PC-3 (cell line): ENCODE results near the gene TBC1D2B. TPM values are rescaled to one million over a fixed set of nuclear protein-coding genes. Genes with fewer than 3 reads are reported as not detected.
A peak's percentile ranks its signal among the peaks of the same experiment; 100 is the strongest.

Experiments used
- ATAC-seq: fragments of 200-7000 bp; cut with Tn5 transposase; 2 replicates; pipeline ENCODE4 v1.9.1; 2020; ENCODE audit warnings: mild to moderate bottlenecking, moderate library complexity
- BruUV-seq: library from RNA; stranded (reverse); fragments of 400-500 nt; replicated peaks from 2 replicates; lab custom pipeline; 2021; lab: Mats Ljungman, UMichigan
- CTCF ChIA-PET: fragments of 300-600 bp; sonication (Branson Sonifier 250); formaldehyde crosslinking; loops from one replicate; lab custom pipeline; 2022; ENCODE audit warnings: antibody characterized with exemption; lab: Charles Lee
- POLR2A ChIA-PET: fragments of 300-600 bp; sonication (Branson Sonifier 250); formaldehyde crosslinking; loops from one replicate; lab custom pipeline; 2022; ENCODE audit warnings: antibody characterized with exemption; ENCODE audit not compliant: unreplicated experiment; lab: Charles Lee
- DNase-seq: peaks from one replicate; pipeline ENCODE4 v3.0.0-alpha.2; 2015
- H2AFZ ChIP-seq: fragments of 300-600 bp; sonication (generic); 2 replicates; pipeline ENCODE4 v1.6.0; 2016; ENCODE audit warnings: antibody characterized with exemption, low read length
- H3F3A ChIP-seq: fragments of 300-600 bp; sonication (generic); one replicate; pipeline ENCODE4 v1.6.0; 2017; ENCODE audit warnings: antibody characterized with exemption, low read length, control low read depth, mild to moderate bottlenecking; ENCODE audit not compliant: unreplicated experiment
- H3K27ac ChIP-seq: fragments of 300-600 bp; sonication (generic); 2 replicates; pipeline ENCODE4 v1.5.1; 2016; ENCODE audit warnings: mild to moderate bottlenecking, low read length
- H3K27me3 ChIP-seq: fragments of 300-600 bp; sonication (generic); 2 replicates; pipeline ENCODE4 v1.6.1; 2016; ENCODE audit warnings: low read length, mixed read lengths
- H3K36me3 ChIP-seq: fragments of 300-600 bp; sonication (generic); 2 replicates; pipeline ENCODE4 v1.6.1; 2016; ENCODE audit warnings: low read depth, mixed run types, low read length, mixed read lengths
- H3K4me1 ChIP-seq: fragments of 300-600 bp; sonication (generic); 2 replicates; pipeline ENCODE4 v1.5.1; 2016; ENCODE audit warnings: low read length; ENCODE audit not compliant: insufficient read depth
- H3K4me2 ChIP-seq: fragments of 300-600 bp; sonication (generic); 2 replicates; pipeline ENCODE4 v1.6.0; 2016; ENCODE audit warnings: low read length
- H3K4me3 ChIP-seq: fragments of 300-600 bp; sonication (generic); 2 replicates; pipeline ENCODE4 v1.5.1; 2016; ENCODE audit warnings: mild to moderate bottlenecking, low read length, mixed read lengths
- H3K79me2 ChIP-seq: fragments of 300-600 bp; sonication (generic); 2 replicates; pipeline ENCODE4 v1.6.1; 2017; ENCODE audit warnings: low read length, mixed read lengths
- H3K9ac ChIP-seq: fragments of 300-600 bp; sonication (generic); 2 replicates; pipeline ENCODE4 v1.6.0; 2016; ENCODE audit warnings: mild to moderate bottlenecking, low read length
- H3K9me2 ChIP-seq: fragments of 300-600 bp; sonication (generic); replicated peaks from 2 replicates; pipeline ENCODE4 v1.6.1; 2016; ENCODE audit warnings: mixed run types, low read length, mixed read lengths
- H3K9me3 ChIP-seq: fragments of 300-600 bp; sonication (generic); 2 replicates; pipeline ENCODE4 v1.6.1; 2016; ENCODE audit warnings: low read length, mixed read lengths
- H4K20me1 ChIP-seq: fragments of 300-600 bp; sonication (generic); 2 replicates; pipeline ENCODE4 v1.6.1; 2016; ENCODE audit warnings: low read length, mixed read lengths
- EZH2 ChIP-seq: fragments of 300-600 bp; sonication (generic); IDR thresholded peaks from one replicate; pipeline ENCODE4 v1.6.1; 2017; ENCODE audit warnings: antibody characterized with exemption, mild to moderate bottlenecking, low read length; ENCODE audit not compliant: unreplicated experiment
- EZH2phosphoT487 ChIP-seq: fragments of 300-600 bp; sonication (generic); IDR thresholded peaks from 2 replicates; pipeline ENCODE4 v1.6.1; 2018; ENCODE audit warnings: mild to moderate bottlenecking, antibody characterized with exemption, low read length, borderline replicate concordance
- intact Hi-C: fragments of 100-400 bp; cut with micrococcal nuclease; formaldehyde crosslinking; loops from 2 replicates; pipeline ENCODE4 v1.9.0; 2023
- total RNA-seq: library from RNA; depleted of rRNA; stranded (reverse); fragments of >200 nt; gene quantifications from 2 replicates; pipeline ENCODE4 v1.2.3, GENCODE V29; 2014
- TF ChIP-seq, protein P1 (sequence below): fragments of 300-600 bp; sonication (generic); conservative IDR thresholded peaks from 2 replicates; pipeline ENCODE4 v1.5.1; 2017; ENCODE audit warnings: antibody characterized with exemption, low read depth, mild to moderate bottlenecking, low read length

TBC1D2B gene
- total RNA-seq, 1 experiment from 2014 or later, result 19.0 TPM

DNA sequence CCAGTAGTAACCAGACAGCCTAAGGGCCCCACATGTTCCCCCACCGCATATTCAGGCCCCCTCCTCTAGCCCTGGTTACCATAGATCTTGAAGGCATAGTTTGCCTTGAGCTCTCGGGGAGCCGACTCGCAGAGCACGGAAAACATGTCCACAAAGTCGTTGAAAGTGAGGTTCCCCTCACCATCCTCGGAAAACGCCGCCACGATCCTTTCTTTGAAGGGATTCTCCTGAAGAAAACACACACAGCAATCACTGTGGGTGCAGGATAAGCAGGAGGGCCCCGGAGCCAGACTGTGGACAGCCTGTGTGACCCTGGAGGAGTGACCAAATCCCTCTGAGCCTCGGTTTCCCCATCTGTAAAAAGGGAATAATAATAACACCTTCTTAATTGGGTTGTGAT is 31.6 kb upstream of the TBC1D2B start:
- intact Hi-C loops, result no loop called here
- no TSS peak for BruUV-seq
- CTCF ChIA-PET, result no interaction called here
- Histone ChIP-seq H3K27me3 (no peaks in the 10 kb centered on the region), H3K79me2 (no peaks in the 10 kb centered on the region), H3K36me3 (no peaks in the 10 kb centered on the region), H3K4me1 (no peaks in the 10 kb centered on the region), H3F3A (no peaks in the 10 kb centered on the region), H3K4me2 (no peak overlapping the region), H3K9me2 (no peaks in the 10 kb centered on the region), H2AFZ (no peak overlapping the region), H3K27ac (no peak overlapping the region), H3K9me3 (no peaks in the 10 kb centered on the region), H3K4me3 (no peak overlapping the region), H3K9ac (no peak overlapping the region), H4K20me1 (no peaks in the 10 kb centered on the region)
- no peak for ATAC-seq
- no peak for DNase-seq
- TF ChIP-seq EZH2phosphoT487 (no peak), EZH2 (no peak)
- TF ChIP-seq, protein P1, sequence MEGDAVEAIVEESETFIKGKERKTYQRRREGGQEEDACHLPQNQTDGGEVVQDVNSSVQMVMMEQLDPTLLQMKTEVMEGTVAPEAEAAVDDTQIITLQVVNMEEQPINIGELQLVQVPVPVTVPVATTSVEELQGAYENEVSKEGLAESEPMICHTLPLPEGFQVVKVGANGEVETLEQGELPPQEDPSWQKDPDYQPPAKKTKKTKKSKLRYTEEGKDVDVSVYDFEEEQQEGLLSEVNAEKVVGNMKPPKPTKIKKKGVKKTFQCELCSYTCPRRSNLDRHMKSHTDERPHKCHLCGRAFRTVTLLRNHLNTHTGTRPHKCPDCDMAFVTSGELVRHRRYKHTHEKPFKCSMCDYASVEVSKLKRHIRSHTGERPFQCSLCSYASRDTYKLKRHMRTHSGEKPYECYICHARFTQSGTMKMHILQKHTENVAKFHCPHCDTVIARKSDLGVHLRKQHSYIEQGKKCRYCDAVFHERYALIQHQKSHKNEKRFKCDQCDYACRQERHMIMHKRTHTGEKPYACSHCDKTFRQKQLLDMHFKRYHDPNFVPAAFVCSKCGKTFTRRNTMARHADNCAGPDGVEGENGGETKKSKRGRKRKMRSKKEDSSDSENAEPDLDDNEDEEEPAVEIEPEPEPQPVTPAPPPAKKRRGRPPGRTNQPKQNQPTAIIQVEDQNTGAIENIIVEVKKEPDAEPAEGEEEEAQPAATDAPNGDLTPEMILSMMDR, result no peak
- POLR2A ChIA-PET, result no interaction called here

DNA sequence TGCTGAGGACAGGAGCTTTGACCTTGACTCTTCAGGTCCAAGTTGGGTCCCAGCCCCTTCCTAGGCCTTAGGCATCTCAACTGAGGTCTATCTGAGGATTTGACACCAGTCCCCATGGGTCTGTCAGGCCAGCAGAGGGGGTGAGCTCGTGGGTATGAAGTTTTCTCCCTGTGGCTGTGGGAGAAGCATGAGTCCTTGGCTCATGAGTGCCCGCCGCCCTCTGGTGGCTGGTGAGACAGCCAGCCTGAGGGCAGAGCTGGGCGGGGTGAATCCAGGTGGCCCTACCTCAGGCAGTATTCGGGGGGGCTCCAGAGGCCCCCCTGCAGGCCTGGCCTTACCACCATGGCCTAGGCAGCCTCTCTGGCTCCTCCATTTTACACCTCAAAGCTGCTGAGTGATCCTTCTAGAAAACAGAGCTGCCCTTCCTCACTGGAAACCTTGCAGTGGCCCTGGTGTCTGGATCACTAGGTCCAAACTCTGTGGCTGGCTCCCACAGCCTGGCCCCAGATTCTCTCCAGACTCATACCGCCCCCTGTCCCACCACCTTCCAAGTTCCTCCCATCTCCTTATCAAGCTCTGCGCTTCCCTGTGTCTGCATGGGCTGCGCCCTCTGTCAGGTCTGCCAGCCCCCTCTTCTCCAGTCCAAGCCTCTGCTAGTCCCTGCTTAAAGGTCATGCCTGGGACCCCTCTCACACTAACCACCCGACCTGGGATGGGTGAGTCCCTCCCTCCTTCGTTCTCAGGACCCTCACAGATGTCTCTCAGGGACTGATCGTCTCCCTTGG is 31.0 kb upstream of the TBC1D2B start:
- H3K4me3 ChIP-seq, result no peak overlapping the region
- ATAC-seq (peak; percentile 94), DNase-seq (peak; percentile 87)
- no peak overlapping the region for H2AFZ ChIP-seq
- no peaks in the 10 kb centered on the region for H3K9me2 ChIP-seq
- no peak overlapping the region for H3K4me2 ChIP-seq
- no TSS peak for BruUV-seq
- ChIA-PET CTCF (interaction anchor here (0.6 to 1.2 kb wide), 10 partner anchors 31 to 193 kb away, joined by 3 to 11 read pairs (median 4); no protein-coding TSS in a partner anchor), POLR2A (interaction anchor here (0.6 kb wide), 1 partner anchor 94 kb away, joined by 3 read pairs; no protein-coding TSS in a partner anchor)
- no peak overlapping the region for H3K27ac ChIP-seq
- TF ChIP-seq EZH2, result no peak
- TF ChIP-seq, protein P1, result peak; percentile 94
- H3K36me3 ChIP-seq, result no peaks in the 10 kb centered on the region
- no peak overlapping the region for H3K9ac ChIP-seq
- no peaks in the 10 kb centered on the region for H3K4me1 ChIP-seq
- no peaks in the 10 kb centered on the region for H3K9me3 ChIP-seq
- no peaks in the 10 kb centered on the region for H4K20me1 ChIP-seq
- no peaks in the 10 kb centered on the region for H3K79me2 ChIP-seq
- H3F3A ChIP-seq, result no peaks in the 10 kb centered on the region
- intact Hi-C loops, result loop anchor here (1.0 kb wide), 3 partner anchors 108 to 149 kb away; no protein-coding TSS in a partner anchor
- H3K27me3 ChIP-seq, result no peaks in the 10 kb centered on the region

DNA sequence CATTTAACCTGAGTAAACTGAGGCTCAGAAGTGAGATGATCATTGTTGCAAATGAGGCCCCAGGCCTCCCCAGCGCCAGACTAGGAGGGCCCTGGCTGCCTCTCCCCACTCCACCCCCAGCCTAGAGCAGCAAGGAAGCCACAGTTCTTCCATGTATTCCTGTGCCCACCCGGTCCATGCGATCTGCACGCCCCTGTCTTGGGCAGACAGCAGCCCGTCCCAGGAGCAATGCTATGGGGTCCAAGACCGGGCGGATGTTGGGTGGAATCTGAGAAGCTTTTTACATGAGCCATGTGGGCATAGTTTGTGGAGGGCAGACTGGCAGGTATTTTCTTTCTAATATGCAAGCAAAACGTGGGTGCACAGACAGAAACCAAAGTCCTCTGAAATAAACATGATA is 30.0 kb upstream of the TBC1D2B start:
- Histone ChIP-seq H4K20me1 (no peaks in the 10 kb centered on the region), H3K9ac (no peak overlapping the region), H3K9me2 (no peaks in the 10 kb centered on the region), H2AFZ (no peak overlapping the region), H3K4me3 (no peak overlapping the region), H3K4me1 (no peaks in the 10 kb centered on the region), H3K27me3 (no peaks in the 10 kb centered on the region), H3F3A (no peaks in the 10 kb centered on the region), H3K36me3 (no peaks in the 10 kb centered on the region), H3K27ac (no peak overlapping the region), H3K9me3 (no peaks in the 10 kb centered on the region), H3K79me2 (no peaks in the 10 kb centered on the region), H3K4me2 (no peak overlapping the region)
- BruUV-seq, result no TSS peak
- POLR2A ChIA-PET, result no interaction called here
- no peak for ATAC-seq
- TF ChIP-seq EZH2, result no peak
- TF ChIP-seq EZH2phosphoT487, result no peak
- TF ChIP-seq, protein P1, result no peak
- DNase-seq, result no peak
- CTCF ChIA-PET, result interaction anchor here (1.2 kb wide), 1 partner anchor 103 kb away, joined by 6 read pairs; no protein-coding TSS in a partner anchor
- intact Hi-C loops, result no loop called here
